ENCODE data around the gene PLAA. TPM values are rescaled to one million over a fixed set of nuclear protein-coding genes. Genes with fewer than 3 reads are reported as not detected.

Gene PLAA
- total RNA-seq, 1 donor from 2014 or later, result 33.1 TPM

DNA sequence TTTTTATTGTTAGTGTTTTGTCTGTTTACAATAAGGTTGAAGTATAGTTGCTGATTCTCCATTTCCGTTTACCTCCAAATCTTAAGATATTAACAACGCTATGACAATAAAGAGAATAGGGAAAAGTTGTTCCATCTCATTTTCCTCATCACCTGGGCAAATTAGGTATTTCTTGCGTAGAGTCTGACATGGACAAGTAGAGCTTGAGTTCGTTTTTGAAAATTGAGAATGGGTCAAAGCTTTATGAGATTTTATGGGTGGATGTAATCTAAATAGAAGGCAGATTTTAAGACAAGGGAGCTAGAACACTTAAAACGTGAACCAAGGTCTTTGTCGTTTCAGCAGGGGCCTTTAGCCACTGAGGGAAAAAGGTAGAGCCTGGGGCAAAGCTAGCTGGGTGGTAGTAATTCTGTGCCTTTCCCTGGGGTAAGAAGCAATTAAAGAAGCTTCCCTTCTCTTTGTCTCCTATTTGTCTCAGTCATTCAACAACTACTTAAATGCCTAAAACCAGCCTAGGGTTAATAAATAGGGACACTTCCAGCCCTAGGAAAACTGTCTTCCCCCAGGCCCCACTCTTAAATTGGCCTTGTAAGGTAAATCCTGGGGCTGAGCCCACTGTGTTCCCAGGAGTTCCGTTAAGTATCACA, 53.9 kb downstream of the PLAA start:
- H3K27ac Mint-ChIP-seq, result peak overlapping the region; percentile 100
- H3K9me3 Mint-ChIP-seq, result peaks cover 7% of the 10 kb centered on the region
- peak overlapping the region; percentile 99 for H3K4me3 Mint-ChIP-seq
- no peak for DNase-seq (ENCODE audit: low spot score in 2 of 2, unreplicated experiment in 2 of 2)
- TF ChIP-seq, protein P1, sequence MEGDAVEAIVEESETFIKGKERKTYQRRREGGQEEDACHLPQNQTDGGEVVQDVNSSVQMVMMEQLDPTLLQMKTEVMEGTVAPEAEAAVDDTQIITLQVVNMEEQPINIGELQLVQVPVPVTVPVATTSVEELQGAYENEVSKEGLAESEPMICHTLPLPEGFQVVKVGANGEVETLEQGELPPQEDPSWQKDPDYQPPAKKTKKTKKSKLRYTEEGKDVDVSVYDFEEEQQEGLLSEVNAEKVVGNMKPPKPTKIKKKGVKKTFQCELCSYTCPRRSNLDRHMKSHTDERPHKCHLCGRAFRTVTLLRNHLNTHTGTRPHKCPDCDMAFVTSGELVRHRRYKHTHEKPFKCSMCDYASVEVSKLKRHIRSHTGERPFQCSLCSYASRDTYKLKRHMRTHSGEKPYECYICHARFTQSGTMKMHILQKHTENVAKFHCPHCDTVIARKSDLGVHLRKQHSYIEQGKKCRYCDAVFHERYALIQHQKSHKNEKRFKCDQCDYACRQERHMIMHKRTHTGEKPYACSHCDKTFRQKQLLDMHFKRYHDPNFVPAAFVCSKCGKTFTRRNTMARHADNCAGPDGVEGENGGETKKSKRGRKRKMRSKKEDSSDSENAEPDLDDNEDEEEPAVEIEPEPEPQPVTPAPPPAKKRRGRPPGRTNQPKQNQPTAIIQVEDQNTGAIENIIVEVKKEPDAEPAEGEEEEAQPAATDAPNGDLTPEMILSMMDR (IDR thresholded peaks at IDR 0.05; ENCODE audit: unreplicated experiment), result no peak
- no peaks in the 10 kb centered on the region for H3K27me3 Mint-ChIP-seq (ENCODE audit: low read depth)
- peaks cover 2% of the 10 kb centered on the region for H3K36me3 Mint-ChIP-seq
- H3K4me1 Mint-ChIP-seq, result peaks cover 10% of the 10 kb centered on the region

DNA sequence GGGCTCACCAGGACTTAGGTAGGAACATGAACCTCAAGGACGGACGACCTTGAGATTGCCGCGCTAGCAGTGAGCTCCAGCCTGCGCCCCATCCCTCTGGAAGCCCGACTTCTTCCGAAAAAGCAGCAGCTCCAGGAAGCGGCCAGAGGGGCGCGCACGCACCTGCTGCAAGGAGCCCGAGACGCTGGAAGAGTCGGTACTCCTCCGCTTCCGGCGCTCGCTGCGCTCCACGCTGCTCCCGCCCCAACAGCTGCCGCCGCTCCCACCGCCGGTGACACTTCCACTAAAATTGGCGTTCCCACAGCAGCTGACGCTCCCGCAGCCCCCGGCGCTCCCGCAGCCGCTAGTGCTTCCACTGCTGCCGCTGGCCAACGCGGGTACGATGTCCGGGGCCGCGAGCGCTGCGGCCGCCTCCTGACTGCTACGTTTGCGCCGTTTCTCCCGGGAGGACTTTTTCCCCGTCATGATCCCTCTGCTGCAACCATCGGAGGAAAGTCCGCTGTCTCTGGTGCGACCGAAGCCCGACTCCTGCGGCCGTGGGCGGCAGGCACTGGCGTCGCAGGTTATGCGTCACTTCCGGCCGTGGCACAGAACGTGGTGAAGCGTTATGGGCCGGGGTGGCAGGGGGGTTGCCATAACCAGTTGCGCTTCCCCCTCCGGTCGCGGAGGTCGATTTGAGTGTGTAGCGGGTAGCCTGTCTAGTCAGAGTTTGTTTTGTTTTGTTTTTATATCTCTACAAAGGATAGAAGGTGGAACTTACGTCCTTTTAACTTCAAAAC, 54.6 kb downstream of the PLAA start, which contains the start of gene CAAP1:
TSS of gene CAAP1 (minus strand) at position 552 of the 779 bp plus-strand sequence. CDS start at position 465, 87 bp downstream.
- Mint-ChIP-seq H3K27ac (peak within 1 kb of the TSS; percentile 100), H3K9me3 (peaks cover 7% of the 10 kb centered on the region), H3K4me3 (peak within 1 kb of the TSS; percentile 99), H3K36me3 (peaks cover 2% of the 10 kb centered on the region), H3K27me3 (ENCODE audit: low read depth) (no peaks in the 10 kb centered on the region), H3K4me1 (peaks cover 10% of the 10 kb centered on the region)
- TF ChIP-seq, protein P1 (IDR thresholded peaks at IDR 0.05; ENCODE audit: unreplicated experiment), result peak; percentile 24
- DNase-seq (ENCODE audit: low spot score in 2 of 2, unreplicated experiment in 2 of 2), result peak; percentile 85 to 91

DNA sequence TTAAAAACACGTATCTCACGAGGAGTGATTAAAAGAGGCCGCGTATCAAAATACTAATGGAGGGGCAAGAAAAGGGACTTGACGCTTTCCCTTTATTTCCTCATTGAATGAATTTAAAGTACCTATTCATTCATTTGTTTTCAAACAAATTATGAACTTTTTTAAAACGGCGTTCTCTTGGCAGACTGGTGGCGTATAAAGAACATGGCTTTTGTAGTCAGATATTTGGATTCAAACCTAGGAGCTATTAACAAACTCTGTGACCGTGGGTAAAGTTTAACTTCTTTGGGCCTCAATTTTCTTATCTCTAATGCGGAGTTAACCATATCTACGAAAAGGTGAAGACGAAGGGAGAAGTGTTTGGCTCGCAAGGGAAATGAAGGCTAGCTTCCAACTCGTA, 55.3 kb downstream of the PLAA start:
- DNase-seq (ENCODE audit: low spot score in 2 of 2, unreplicated experiment in 2 of 2), result no peak
- H3K27ac Mint-ChIP-seq, result peak overlapping the region; percentile 100
- peaks cover 2% of the 10 kb centered on the region for H3K36me3 Mint-ChIP-seq
- peaks cover 7% of the 10 kb centered on the region for H3K9me3 Mint-ChIP-seq
- peak overlapping the region; percentile 99 for H3K4me3 Mint-ChIP-seq
- no peaks in the 10 kb centered on the region for H3K27me3 Mint-ChIP-seq (ENCODE audit: low read depth)
- H3K4me1 Mint-ChIP-seq, result peaks cover 10% of the 10 kb centered on the region
- TF ChIP-seq, protein P1 (IDR thresholded peaks at IDR 0.05; ENCODE audit: unreplicated experiment), result no peak

DNA sequence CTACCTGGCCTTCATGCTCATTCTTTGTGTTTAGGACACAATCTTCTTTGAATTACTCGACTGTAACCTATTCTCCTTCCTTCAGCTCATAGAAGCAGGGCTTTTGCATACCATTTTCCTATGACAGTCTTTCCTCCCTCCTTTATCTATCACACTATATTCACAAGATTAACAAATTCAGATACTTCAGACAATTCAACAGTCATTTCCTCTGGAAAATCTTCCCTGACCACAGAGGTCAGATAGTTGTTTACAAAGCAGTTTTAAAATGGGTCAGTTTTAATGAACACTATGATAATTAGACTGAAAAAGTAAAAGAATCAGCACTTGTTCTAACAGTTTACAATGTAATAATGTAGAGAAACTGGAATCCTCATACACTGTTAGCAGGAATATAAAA, 58.8 kb downstream of the PLAA start:
- H3K27ac Mint-ChIP-seq, result no peak overlapping the region
- TF ChIP-seq, protein P1 (IDR thresholded peaks at IDR 0.05; ENCODE audit: unreplicated experiment), result no peak
- no peak overlapping the region for H3K4me3 Mint-ChIP-seq
- H3K36me3 Mint-ChIP-seq, result peaks cover 17% of the 10 kb centered on the region
- H3K27me3 Mint-ChIP-seq (ENCODE audit: low read depth), result no peaks in the 10 kb centered on the region
- no peak for DNase-seq (ENCODE audit: low spot score in 2 of 2, unreplicated experiment in 2 of 2)
- peaks cover 10% of the 10 kb centered on the region for H3K4me1 Mint-ChIP-seq
- H3K9me3 Mint-ChIP-seq, result peaks cover 1% of the 10 kb centered on the region

DNA sequence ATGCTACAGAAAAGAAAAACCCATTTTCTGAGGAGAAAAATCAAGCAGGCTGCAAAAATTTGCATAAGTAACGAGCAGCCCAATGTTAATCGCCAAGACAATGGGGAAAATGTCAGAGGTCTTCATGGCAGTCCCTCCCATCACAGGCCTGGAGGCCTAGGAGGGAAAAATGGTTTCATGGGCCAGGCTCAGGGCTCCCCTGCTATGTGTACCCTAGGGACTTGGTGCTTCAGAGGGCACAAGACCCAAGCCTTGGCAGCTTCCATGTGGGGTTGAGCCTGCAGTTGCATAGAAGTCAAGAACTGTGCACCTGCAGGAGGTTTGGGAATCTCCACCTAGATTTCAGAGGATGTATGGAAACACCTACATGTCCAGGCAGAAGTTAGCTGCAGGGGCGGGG, 64.9 kb downstream of the PLAA start:
- Mint-ChIP-seq H3K9me3 (peaks cover 30% of the 10 kb centered on the region), H3K36me3 (peaks cover 67% of the 10 kb centered on the region), H3K27ac (no peak overlapping the region), H3K4me3 (no peak overlapping the region), H3K27me3 (ENCODE audit: low read depth) (no peaks in the 10 kb centered on the region), H3K4me1 (no peaks in the 10 kb centered on the region)
- DNase-seq (ENCODE audit: low spot score in 2 of 2, unreplicated experiment in 2 of 2), result no peak
- TF ChIP-seq, protein P1 (IDR thresholded peaks at IDR 0.05; ENCODE audit: unreplicated experiment), result no peak
